ENCODE results near the gene DENR. TPM values are rescaled to one million over a fixed set of nuclear protein-coding genes. Genes with fewer than 3 reads are reported as not detected.
A peak's percentile ranks its signal among the peaks of the same experiment; 100 is the strongest.

Gene DENR
- total and polyA plus RNA-seq, 2 experiments from 2014 or later, result 42.6 to 62.8 TPM

DNA sequence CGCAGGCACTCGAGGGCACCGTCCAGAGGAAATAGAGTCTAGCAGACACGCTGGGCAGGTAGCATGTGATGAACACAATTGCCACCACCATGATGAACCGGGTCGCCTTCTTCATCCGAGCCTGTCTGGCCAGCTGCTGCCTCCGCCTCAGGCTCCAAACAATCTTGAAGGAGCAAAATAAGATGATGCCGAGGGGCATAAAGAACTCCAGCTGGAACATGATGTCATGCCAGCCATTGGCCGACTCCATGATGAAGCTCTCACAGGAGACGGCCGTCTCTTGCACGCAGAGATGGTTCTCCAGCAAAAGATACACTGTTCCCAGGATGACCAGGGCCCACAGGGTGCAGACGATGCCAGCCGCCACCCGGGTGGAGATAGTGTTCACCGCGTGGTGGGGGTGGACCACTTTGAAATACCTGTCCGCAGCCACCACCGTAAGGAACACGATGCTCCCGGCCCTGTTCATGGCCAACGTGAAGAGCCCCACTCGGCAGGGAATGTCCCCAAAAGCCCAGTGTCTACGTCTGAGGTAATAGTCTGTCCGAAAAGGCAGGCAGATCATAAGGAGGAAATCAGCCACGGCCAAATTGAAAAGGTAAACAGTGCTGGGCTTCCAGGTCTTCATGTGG, 22.9 kb upstream of the DENR start:
- no peaks in the 10 kb centered on the region for H4K20me1 ChIP-seq (ENCODE audit: insufficient read depth, poor library complexity, severe bottlenecking)
- H3K79me2 ChIP-seq, result no peaks in the 10 kb centered on the region
- no peaks in the 10 kb centered on the region for H3K27me3 ChIP-seq
- no peaks in the 10 kb centered on the region for H3K9me2 ChIP-seq (replicated peaks; ENCODE audit: insufficient read depth)
- TF ChIP-seq EZH2 (IDR thresholded peaks at IDR 0.05; ENCODE audit: borderline replicate concordance) (no peak), CTCF (IDR thresholded peaks at IDR 0.05; ENCODE audit: poor library complexity) (no peak), EZH2phosphoT487 (IDR thresholded peaks at IDR 0.05; ENCODE audit: low read depth, severe bottlenecking, unreplicated experiment) (no peak)
- WGBS (ENCODE audit: low lambda C conversion rate, missing lambda C conversion rate), result 94% methylated on average over 27 of the region's 27 CpGs
- DNase-seq (ENCODE audit: low spot score), result no peak
- H3K27ac ChIP-seq, result no peak overlapping the region
- peaks cover 8% of the 10 kb centered on the region for H3K4me1 ChIP-seq (ENCODE audit: insufficient read depth)
- H3K9me3 ChIP-seq (ENCODE audit: low read depth), result no peaks in the 10 kb centered on the region
- H3K4me2 ChIP-seq, result no peak overlapping the region
- H3K36me3 ChIP-seq (replicated peaks; ENCODE audit: insufficient read depth, low read depth), result no peaks in the 10 kb centered on the region
- no peak overlapping the region for H3K4me3 ChIP-seq
- H2AFZ ChIP-seq, result no peak overlapping the region

- no peak within 1 kb of the TSS for H2AFZ ChIP-seq
- H3K9me3 ChIP-seq (ENCODE audit: low read depth), result no peaks in the 10 kb centered on the region
- H3K27ac ChIP-seq, result no peak within 1 kb of the TSS
- no peaks in the 10 kb centered on the region for H3K36me3 ChIP-seq (replicated peaks; ENCODE audit: insufficient read depth, low read depth)
- no peaks in the 10 kb centered on the region for H3K79me2 ChIP-seq
- H3K9me2 ChIP-seq (replicated peaks; ENCODE audit: insufficient read depth), result no peaks in the 10 kb centered on the region
- H3K4me2 ChIP-seq, result peak within 1 kb of the TSS; percentile 29
- H3K4me3 ChIP-seq, result no peak within 1 kb of the TSS
- H4K20me1 ChIP-seq (ENCODE audit: insufficient read depth, poor library complexity, severe bottlenecking), result no peaks in the 10 kb centered on the region
- H3K27me3 ChIP-seq, result no peaks in the 10 kb centered on the region
- 78% methylated on average over 32 of the region's 32 CpGs for WGBS (ENCODE audit: low lambda C conversion rate, missing lambda C conversion rate)
- TF ChIP-seq EZH2 (IDR thresholded peaks at IDR 0.05; ENCODE audit: borderline replicate concordance) (no peak), EZH2phosphoT487 (IDR thresholded peaks at IDR 0.05; ENCODE audit: low read depth, severe bottlenecking, unreplicated experiment) (no peak)
- peak; percentile 24 for DNase-seq (ENCODE audit: low spot score)
- peaks cover 5% of the 10 kb centered on the region for H3K4me1 ChIP-seq (ENCODE audit: insufficient read depth)
Measured at GRCh38 chr12:122730215-122731014, 22.2 kb upstream of the DENR start, which contains the start of gene HCAR1. Gene HCAR1 (minus strand): TSS chr12:122730844. CDS start chr12:122730339, 505 bp downstream.

DNA sequence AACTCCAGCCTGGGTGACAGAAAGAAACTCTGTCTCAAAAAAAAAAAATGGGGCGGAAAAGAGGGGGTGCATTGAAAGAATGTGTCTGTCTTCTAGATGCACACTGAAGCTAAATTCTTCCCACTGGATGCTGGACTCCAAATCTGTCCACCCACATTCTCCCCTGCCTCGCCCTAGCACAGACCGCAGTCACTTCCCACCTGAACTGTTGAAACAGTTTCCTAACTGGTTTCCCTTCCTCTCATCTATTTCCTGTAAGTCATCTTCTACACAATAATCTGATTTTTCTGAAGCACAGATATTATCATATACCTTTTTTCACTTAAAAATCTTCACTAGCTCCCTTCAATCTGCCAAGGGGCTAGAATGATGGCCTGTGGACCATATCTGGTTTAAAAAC, 20.5 kb upstream of the DENR start:
- H3K27me3 ChIP-seq, result no peaks in the 10 kb centered on the region
- no peaks in the 10 kb centered on the region for H4K20me1 ChIP-seq (ENCODE audit: insufficient read depth, poor library complexity, severe bottlenecking)
- H3K9me3 ChIP-seq (ENCODE audit: low read depth), result no peaks in the 10 kb centered on the region
- no peaks in the 10 kb centered on the region for H3K79me2 ChIP-seq
- H3K4me2 ChIP-seq, result no peak overlapping the region
- no peak for DNase-seq (ENCODE audit: low spot score)
- no peaks in the 10 kb centered on the region for H3K9me2 ChIP-seq (replicated peaks; ENCODE audit: insufficient read depth)
- TF ChIP-seq CTCF (IDR thresholded peaks at IDR 0.05; ENCODE audit: poor library complexity) (no peak), EZH2phosphoT487 (IDR thresholded peaks at IDR 0.05; ENCODE audit: low read depth, severe bottlenecking, unreplicated experiment) (no peak), EZH2 (IDR thresholded peaks at IDR 0.05; ENCODE audit: borderline replicate concordance) (no peak)
- WGBS (ENCODE audit: low lambda C conversion rate, missing lambda C conversion rate), result 86% methylated on average over 3 of the region's 3 CpGs
- H3K4me3 ChIP-seq, result no peak overlapping the region
- H3K27ac ChIP-seq, result no peak overlapping the region
- no peak overlapping the region for H2AFZ ChIP-seq
- H3K4me1 ChIP-seq (ENCODE audit: insufficient read depth), result no peaks in the 10 kb centered on the region
- no peaks in the 10 kb centered on the region for H3K36me3 ChIP-seq (replicated peaks; ENCODE audit: insufficient read depth, low read depth)

- Histone ChIP-seq H4K20me1 (ENCODE audit: insufficient read depth, poor library complexity, severe bottlenecking) (no peaks in the 10 kb centered on the region), H3K4me2 (no peak overlapping the region), H3K9me2 (replicated peaks; ENCODE audit: insufficient read depth) (no peaks in the 10 kb centered on the region), H3K4me3 (no peak overlapping the region), H3K36me3 (replicated peaks; ENCODE audit: insufficient read depth, low read depth) (no peaks in the 10 kb centered on the region), H3K27ac (no peak overlapping the region), H3K4me1 (ENCODE audit: insufficient read depth) (no peaks in the 10 kb centered on the region), H3K27me3 (no peaks in the 10 kb centered on the region), H3K9me3 (ENCODE audit: low read depth) (no peaks in the 10 kb centered on the region), H3K79me2 (no peaks in the 10 kb centered on the region), H2AFZ (no peak overlapping the region)
- TF ChIP-seq EZH2 (IDR thresholded peaks at IDR 0.05; ENCODE audit: borderline replicate concordance) (no peak), CTCF (IDR thresholded peaks at IDR 0.05; ENCODE audit: poor library complexity) (no peak), EZH2phosphoT487 (IDR thresholded peaks at IDR 0.05; ENCODE audit: low read depth, severe bottlenecking, unreplicated experiment) (no peak)
- WGBS (ENCODE audit: low lambda C conversion rate, missing lambda C conversion rate), result 86% methylated on average over 4 of the region's 4 CpGs
- no peak for DNase-seq (ENCODE audit: low spot score)
Measured at GRCh38 chr12:122732611-122733010, 20.0 kb upstream of the DENR start.
